GM19025 (cell line): ENCODE measurements around the gene FREM1.

Source experiments
- ATAC-seq: cut with Tn5 transposase; IDR thresholded peaks from one replicate; pipeline ENCODE4 v1.9.1; 2021; ENCODE audit warnings: mild to moderate bottlenecking, low read depth, moderate library complexity; ENCODE audit not compliant: unreplicated experiment

Gene FREM1

DNA sequence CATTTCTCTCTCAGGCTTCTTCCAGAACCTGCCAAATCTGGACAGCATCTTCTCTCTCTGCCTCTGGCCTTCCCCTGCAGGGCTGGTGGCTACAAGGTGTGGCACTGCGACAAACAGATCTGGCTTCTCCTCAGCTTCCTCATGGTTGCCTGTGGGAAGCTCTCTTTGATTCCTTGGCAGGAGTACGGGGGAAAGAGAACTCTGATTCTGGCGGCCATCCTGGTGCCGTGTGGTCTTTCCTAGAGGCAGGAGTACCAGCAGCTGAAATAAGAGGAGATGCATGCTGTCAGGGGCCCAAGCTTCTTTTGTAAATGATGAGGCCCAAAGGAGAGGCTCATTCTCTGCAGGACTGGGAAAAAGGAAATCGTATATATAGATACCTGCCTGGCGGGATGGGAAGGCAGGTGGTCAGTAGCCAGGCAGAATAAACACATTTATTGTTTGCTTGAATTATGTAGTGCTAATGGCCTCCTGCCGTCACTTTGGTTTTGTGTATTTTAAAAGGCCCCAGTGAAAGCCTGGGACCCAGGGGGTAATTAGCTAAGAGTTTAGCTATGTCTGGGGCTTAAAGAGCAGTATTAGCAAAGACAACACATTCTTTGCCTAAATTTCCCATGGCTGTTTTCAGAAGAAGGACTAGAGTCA lies 187.7 kb downstream of the FREM1 start, which contains the start of gene CER1:
Gene CER1, minus strand, starts transcription at position 343 of the 645 bp plus-strand sequence. Its CDS starts 61 bp downstream, at position 282.
- ATAC-seq, result no peak

DNA sequence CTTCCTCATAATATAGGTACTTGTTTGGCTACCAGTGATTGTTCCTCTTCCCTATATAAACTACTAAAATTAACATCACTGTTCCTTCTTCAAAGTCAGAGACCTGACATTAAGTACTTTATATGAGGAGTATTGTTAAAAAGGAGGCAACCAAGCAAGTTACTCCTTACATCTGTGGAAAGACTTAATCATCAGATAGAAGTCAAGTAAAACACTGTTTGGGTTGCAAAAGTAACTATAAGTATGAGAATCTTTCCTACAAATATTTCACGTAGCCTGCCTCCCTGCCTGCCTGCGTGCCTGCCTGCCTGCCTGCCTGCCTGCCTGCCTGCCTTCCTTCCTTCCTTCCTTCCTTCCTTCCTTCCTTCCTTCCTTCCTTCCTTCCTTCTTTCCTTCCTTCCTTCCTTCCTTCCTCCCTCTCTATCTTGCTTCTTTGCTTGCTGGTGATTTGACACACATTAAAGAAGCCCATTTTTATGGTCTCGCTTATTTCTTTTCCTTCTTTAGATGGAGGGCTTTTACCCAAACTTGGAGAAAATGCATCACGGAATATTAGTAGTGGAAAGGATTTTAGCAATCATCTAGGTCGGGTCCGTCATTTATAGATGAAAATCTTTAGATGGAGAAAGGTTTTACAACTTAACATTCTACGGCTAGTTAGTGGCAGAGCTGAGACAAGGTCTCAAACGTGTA lies 190.9 kb downstream of the FREM1 start:
- no peak for ATAC-seq

DNA sequence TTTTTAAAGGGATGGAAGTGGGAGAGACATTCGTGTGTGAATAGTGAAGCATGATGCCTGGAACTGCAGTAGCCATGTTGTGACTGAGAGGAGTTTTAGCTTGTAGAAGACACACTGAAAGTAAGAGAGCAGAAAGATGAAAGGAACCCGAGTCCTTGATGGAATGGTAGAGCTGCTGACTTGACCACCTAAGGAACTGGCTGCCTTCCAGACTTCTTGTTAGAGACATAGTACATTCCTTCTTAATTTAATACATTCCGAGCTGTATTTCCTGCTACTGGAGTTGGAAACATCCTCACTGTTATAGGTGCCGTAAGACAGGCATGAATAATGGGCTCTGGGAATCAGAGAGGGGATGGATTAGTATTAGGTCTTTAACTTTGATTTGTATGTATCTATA lies 195.1 kb downstream of the FREM1 start:
- no peak for ATAC-seq

DNA sequence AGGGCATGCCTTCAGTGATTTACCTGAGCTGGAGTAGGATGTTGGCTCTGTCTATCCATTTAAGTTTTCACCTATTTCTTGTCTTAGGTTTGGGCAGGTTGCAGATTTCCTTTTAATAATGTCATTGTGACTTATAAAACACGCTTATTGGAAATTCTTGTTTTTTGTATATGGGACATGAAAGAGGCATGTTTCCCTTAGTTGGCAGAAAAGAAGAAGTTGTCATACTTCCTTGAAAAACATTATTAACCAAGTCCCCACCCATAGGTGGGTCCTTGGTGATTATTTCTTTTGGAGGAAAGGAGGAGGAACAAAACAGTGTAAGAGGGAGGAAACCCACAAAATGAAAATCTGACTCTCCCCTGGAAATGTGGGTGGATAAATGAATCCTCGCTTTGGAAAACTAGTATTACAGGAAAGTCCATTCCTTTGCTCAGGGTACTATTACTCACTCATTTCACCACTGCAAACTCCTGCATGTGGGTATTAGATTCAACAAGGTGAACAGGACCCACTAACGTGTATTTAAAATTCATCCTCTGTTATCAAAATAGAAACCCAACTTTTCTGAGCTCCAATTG lies 197.0 kb downstream of the FREM1 start:
- ATAC-seq, result no peak

DNA sequence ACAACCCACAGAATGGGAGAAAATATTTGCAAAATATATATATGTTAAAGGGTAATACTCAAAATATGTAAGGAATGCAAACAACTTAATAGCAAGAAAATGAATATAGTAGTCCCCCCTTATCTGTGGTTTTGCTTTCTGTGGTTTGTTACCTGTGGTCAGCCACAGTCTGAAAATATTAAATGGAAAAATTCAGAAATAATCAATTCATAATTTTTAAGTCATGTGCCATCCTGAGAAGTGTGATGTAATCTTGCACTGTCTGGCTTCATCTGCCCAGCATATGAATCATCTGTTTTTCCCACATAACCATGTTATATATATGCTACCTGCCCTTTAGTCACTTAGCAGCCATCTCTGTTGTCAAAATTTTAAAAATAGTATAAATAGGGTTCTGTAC lies 199.4 kb downstream of the FREM1 start:
- no peak for ATAC-seq

DNA sequence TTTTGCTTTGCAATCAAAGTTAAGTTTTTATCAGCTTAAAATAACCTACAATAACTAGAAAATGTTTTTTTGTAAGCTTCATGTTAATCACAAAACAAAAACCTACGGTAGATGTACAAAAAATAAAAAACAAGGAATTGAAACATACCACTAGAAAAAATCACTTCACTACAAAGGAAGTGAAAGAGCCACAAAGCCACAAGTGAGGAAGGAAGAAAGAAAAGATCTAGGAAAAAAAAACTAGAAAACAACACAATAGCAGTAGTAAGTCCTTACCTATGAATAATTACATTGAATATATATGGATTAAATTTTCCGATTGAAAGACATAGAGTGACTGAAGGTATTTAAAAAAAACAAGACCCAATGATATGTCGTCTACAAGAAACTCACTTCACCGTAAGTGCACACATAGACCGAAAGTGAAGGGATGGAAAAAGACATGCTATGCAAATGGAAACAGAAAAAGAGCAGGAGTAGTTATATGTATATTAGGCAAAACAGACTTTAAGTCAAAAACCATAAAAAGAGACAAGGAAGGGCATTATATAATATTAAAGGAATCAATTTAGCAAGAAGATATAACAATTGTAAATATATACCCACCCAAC lies 203.6 kb downstream of the FREM1 start:
- no peak for ATAC-seq

DNA sequence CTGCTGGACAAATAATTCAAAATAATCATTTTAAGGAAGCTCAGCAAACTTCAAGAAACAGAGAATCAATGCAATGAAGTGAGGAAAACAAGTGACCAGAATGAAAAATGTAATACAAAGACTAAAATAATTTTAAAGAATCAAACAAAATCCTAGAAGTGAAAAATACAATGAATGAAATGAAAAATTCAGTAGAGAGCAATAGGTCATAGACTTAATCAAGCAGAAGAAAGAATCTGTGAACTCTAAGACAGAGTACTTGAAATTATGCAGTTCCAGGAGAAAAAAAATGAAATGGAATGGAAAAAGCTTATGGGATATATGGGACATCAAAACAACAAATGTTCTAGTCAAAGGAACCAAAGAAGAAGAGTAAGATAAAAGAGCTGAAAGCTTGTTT lies 205.1 kb downstream of the FREM1 start:
- ATAC-seq, result no peak

DNA sequence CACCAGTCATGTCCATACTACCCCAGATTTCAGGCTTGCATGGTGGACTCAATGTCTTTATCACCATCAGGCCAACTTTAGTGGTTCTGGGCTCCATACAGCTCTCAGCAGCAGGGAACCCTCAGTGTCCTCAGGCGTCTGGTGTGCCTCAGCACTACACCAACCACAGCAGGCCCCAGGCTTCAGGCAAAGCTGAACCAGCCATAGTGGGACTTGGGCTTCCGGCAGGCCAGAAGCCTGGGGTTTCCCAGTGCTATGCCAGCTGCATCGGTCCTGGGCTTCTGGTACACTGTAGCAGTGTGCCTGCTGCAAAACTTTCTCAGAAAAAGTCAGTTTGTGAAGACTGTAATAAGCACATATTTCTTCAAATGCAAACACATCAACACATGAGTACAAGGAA lies 205.9 kb downstream of the FREM1 start:
- ATAC-seq, result no peak

DNA sequence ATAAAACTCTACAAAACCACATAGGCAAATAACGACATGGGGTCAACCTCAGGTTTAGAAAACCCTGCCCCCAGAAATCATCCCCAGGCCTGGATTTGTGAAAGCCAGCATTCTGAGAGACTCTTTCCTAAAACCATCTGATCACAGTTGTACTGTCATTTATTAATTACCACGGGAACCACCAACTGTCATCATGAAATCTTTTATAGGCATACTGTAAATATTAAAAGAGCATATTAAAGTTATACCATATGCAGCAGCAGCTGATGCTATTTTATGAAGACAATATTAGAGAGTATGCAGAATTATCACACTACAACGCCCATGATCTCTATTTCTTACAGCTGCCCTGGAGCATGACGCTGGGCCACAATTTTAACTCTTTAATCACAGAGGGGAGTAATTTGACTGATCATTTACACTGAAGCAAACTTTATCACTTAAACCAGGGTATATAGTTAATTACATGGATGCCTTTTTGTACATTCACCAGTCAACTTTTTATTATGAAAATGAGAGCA lies 208.0 kb downstream of the FREM1 start:
- no peak for ATAC-seq

DNA sequence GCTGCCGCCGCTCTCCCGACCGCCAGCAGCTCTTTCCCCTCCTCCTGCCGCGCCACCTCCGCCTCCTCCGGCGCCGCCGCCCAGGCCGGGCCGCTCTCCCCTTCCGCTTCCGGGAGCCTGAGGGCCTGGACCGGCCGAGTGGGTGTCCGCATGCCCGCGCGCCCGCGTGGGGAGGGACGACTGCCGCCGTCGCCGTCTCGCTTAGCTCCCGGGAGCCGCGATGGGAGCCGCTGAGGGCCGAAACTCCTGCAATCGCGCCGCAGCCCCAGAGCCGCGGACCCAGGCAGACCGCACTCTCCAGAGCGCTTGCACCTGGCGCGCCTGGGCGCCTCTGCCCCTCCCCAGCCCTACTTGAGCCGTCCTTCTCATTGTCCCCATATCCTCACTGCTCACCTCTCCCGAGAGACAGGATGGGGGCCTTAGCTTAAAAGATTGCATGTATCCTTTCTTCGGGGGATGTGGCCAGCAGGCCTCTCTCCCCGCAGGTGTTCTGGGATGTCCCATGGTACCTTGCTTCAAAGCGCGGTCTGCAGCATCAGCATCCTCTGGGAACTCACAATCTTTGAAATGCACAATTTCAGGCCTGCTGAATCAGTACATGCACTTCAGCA lies 216.9 kb downstream of the FREM1 start, which contains the start of gene ZDHHC21:
Gene ZDHHC21, minus strand, starts transcription at position 182 of the 611 bp plus-strand sequence. CDS start 19,092 bp downstream, outside the sequence.
- ATAC-seq, result peak; percentile 88

DNA sequence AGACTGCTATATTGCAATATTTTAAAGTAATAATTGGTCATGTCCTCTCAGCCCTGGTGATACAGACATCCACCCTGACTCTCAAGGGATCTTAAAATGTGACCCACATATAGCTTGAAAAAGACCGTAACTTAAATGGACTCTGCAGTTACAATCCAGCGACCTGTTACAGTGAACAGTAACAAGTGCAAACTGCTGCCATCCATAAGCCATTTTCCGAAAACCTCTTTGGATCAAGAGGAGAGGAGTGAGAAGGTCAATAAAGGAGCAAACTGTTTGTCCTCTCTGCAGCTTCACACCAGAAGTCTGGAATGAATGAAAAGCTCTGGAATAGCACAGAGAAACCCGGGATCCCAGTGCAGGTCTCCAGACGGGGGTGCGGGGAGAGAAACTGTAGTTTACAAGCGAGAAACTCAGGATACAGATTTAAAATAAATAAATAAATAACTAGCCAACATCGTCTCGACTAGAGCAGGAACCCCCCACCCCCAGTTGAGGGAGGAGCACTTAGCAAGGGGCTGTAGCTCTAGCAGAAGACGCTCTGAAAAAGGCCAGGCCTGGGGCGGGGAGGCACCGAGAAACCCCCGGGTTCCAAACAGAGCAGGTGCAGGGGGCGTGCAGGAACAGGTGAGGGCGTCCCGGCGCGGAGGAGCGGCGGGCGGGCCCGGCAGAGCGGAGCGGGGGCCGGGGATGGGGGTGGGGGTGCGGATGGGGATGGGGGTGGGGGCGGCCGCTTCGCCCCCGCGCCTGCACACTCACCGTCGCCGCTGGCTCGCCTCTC lies 217.6 kb downstream of the FREM1 start:
- peak; percentile 32 for ATAC-seq

DNA sequence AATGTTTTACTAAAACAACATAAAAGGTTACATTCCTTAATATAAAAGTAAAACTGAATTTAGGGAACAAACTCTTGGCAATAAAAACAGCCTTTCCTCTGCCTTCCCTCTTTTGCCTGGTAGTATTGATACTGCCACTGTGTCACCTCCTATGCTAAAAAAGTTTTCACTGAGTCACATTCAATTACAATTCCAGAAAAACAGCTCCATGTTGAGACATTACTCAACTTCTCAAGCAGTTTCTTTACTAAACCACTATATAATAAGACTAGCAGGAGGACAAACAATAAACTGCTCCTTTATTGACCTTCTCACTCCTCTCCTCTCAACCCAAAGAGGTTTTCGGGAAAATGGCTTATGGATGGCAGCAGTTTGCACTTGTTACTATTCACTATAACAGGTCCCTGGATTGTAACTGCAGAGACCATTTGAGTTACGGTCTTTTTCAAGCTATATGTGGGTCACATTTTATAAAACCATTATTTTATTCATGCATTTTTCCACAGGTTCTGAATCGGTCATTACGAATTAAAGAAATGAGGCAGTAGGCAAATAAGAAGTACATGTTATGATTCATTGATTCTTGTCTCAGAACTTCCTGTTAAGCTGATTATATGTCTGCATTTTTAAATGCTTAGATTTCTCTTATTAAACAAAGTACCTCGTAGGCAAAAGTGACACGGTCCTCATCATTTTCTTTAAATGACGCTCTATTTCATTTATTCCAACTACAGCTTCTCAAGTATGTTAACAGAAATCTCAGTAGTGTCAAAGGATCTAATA lies 219.1 kb downstream of the FREM1 start:
- ATAC-seq, result no peak

DNA sequence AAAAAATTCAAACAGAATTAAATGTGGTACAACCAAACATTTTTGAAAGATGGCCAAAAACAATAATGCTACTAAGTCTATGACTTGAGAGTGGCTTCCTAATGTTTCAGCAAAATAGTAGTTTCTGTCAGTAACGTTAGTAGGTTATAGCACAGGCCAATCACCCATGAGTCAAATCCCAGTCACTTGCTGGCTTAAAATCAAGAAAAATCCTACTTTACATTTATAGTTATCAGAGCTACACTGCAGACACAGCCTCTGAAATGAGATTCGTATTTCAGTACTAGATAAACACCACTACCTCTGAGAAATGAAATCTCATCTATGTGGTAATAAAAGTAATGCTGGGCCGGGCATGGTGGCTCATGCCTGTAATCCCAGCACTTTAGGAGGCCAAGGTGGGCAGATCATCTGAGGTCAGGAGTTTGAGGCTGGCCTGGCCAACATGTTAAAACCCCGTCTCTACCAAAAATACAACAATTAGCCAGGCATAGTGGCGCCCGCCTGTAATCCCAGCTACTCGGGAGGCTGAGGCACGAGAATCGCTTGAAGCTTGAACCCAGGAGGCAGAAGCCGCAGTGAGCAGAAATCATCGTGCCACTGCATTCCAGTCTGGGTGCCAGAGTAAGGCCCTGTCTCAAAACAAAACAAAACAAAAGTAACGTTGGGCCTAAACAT lies 223.0 kb downstream of the FREM1 start:
- no peak for ATAC-seq

DNA sequence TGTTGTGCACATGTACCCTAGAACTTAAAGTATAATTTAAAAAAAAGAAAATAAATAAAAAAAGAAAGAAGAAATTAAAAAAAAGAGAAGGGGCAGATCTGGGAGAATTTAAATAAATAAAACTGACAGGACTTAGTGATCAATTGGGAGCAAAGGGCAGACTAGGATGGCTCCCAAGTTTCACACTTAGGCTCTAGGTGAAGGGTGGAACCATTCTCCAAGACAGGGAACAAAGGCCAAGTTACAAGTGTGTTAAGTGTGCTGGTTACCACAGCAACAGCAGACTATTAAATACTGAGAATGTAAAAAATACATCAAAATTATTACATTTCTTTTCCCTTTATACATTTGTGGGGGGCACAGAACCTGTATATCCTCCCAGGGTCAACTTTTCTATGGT lies 224.1 kb downstream of the FREM1 start:
- no peak for ATAC-seq
